ENCODE measurements around the gene IKZF4. TPM values are rescaled to one million over a fixed set of nuclear protein-coding genes. Genes with fewer than 3 reads are reported as not detected.

The IKZF4 gene
- total RNA-seq, 1 experiment from 2014 or later, result 7.3 TPM

DNA sequence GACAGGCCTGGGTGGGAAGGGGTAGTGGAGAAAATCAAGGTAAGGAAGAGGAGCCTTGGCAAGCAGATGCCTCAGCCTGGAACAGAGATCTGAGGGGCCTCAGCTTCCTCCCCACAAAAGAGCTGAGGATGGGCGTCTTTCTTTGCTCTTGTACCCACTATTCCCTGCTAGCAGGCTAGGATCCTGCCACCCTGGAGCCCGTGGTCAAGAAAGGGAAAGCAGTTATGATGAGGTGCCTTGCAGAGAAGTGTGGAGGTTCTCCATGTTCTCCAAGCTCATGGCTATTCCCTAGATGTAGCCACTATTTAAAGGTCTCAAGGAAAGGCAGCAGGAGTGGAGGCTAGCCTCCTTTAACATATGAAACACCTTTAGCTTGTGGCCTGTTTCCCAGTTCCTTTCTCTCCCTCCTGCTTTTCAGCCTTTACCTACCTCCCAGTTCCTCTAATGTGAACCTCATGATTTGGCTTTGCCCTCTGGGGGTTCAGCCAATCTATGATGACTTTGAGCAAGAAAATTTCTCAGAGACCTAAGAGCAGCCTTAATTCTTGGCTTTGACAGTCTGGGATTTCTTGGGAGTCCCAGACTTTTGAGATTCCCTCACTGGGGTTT, 1.1 kb downstream of the IKZF4 start:
- Mint-ChIP-seq H3K9me3 (ENCODE audit: low read depth, unreplicated experiment) (no peaks in the 10 kb centered on the region), H3K4me3 (ENCODE audit: low read depth, unreplicated experiment) (no peak overlapping the region), H3K27me3 (ENCODE audit: unreplicated experiment) (no peaks in the 10 kb centered on the region), H3K4me1 (ENCODE audit: low read depth, unreplicated experiment) (no peaks in the 10 kb centered on the region), H3K27ac (ENCODE audit: unreplicated experiment) (no peak overlapping the region), H3K36me3 (ENCODE audit: insufficient read depth, unreplicated experiment) (peaks cover 7% of the 10 kb centered on the region)
- BruUV-seq (replicated peaks), result no TSS peak
- TF ChIP-seq, protein P1, sequence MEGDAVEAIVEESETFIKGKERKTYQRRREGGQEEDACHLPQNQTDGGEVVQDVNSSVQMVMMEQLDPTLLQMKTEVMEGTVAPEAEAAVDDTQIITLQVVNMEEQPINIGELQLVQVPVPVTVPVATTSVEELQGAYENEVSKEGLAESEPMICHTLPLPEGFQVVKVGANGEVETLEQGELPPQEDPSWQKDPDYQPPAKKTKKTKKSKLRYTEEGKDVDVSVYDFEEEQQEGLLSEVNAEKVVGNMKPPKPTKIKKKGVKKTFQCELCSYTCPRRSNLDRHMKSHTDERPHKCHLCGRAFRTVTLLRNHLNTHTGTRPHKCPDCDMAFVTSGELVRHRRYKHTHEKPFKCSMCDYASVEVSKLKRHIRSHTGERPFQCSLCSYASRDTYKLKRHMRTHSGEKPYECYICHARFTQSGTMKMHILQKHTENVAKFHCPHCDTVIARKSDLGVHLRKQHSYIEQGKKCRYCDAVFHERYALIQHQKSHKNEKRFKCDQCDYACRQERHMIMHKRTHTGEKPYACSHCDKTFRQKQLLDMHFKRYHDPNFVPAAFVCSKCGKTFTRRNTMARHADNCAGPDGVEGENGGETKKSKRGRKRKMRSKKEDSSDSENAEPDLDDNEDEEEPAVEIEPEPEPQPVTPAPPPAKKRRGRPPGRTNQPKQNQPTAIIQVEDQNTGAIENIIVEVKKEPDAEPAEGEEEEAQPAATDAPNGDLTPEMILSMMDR (IDR thresholded peaks at IDR 0.05; ENCODE audit: unreplicated experiment), result no peak
- CTCF ChIA-PET, result no interaction called here
- no peak for DNase-seq
- intact Hi-C loops (cut with micrococcal nuclease; ENCODE audit: unreplicated experiment), result no loop called here

DNA sequence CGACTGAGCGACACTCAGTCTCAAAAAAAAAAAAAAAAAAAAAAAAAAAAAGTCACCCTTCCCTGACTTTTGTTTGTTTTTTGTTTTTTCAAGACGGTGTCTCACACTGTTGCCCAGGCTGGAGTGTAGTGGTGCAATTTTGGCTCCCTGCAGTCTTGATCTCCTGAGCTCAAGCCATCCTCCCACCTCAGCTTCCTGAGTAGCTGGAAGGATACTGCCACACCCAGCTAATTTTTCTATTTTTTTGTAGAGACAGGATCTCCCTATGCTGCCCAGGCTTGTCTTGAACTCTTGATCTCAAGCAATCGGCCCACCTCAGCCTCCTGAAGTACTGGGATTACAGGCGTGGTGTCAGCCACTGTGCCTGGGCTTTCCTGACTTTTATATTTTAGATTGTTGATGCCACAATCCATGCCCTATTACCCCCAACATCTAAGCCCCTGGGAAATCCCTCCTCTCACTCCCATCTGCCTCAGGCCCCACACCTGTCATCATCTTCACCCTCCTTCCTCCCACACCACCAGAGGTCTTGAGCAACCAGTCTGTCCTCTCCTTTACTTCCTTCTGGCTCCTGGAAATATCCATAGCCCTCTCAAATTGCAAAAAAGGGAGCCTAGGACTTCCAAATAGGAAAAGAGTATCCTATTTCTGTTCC, 7.8 kb downstream of the IKZF4 start:
- no peak overlapping the region for H3K27ac Mint-ChIP-seq (ENCODE audit: unreplicated experiment)
- H3K36me3 Mint-ChIP-seq (ENCODE audit: insufficient read depth, unreplicated experiment), result no peaks in the 10 kb centered on the region
- TF ChIP-seq, protein P1 (IDR thresholded peaks at IDR 0.05; ENCODE audit: unreplicated experiment), result no peak
- BruUV-seq (replicated peaks), result no TSS peak
- no peaks in the 10 kb centered on the region for H3K27me3 Mint-ChIP-seq (ENCODE audit: unreplicated experiment)
- peaks cover 16% of the 10 kb centered on the region for H3K4me1 Mint-ChIP-seq (ENCODE audit: low read depth, unreplicated experiment)
- H3K9me3 Mint-ChIP-seq (ENCODE audit: low read depth, unreplicated experiment), result no peaks in the 10 kb centered on the region
- CTCF ChIA-PET, result interaction anchor here (0.6 to 3.1 kb wide), 6 partner anchors 17 to 1425 kb away, joined by 3 to 46 read pairs (median 8); partner anchors contain the start of gene SUOX
- no peak overlapping the region for H3K4me3 Mint-ChIP-seq (ENCODE audit: low read depth, unreplicated experiment)
- intact Hi-C loops (cut with micrococcal nuclease; ENCODE audit: unreplicated experiment), result loop anchor here (1.0 to 5.0 kb wide), 3 partner anchors 32 to 290 kb away; partner anchors contain the start of gene DGKA
- DNase-seq, result no peak

DNA sequence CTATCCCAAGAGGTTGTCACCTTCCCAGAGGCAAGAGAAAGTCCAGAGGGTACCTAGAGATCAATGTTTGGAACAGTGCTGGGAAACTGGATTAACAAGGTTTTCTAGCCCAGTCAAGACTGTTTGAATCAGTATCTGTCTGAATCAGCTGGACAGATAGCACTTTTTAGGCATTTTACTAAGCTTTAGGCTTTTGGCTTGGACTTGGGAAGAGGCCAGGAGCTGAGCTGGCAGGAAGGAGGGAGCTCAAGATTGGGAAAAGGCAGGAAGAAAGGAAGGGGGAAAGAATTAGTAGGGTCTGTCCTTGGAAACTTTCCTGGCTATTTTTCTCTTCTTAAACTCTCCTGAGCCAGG, 8.3 kb downstream of the IKZF4 start:
- no peaks in the 10 kb centered on the region for H3K27me3 Mint-ChIP-seq (ENCODE audit: unreplicated experiment)
- CTCF ChIA-PET, result interaction anchor here (0.7 to 3.1 kb wide), 10 partner anchors 11 to 1426 kb away, joined by 3 to 46 read pairs (median 4); partner anchors contain the start of genes DNAJC14, RAB5B and SUOX
- no peaks in the 10 kb centered on the region for H3K9me3 Mint-ChIP-seq (ENCODE audit: low read depth, unreplicated experiment)
- H3K27ac Mint-ChIP-seq (ENCODE audit: unreplicated experiment), result no peak overlapping the region
- H3K36me3 Mint-ChIP-seq (ENCODE audit: insufficient read depth, unreplicated experiment), result no peaks in the 10 kb centered on the region
- no TSS peak for BruUV-seq (replicated peaks)
- DNase-seq, result no peak
- intact Hi-C loops (cut with micrococcal nuclease; ENCODE audit: unreplicated experiment), result loop anchor here (1.0 to 5.0 kb wide), 3 partner anchors 33 to 290 kb away; partner anchors contain the start of gene DGKA
- TF ChIP-seq, protein P1 (IDR thresholded peaks at IDR 0.05; ENCODE audit: unreplicated experiment), result no peak
- peaks cover 16% of the 10 kb centered on the region for H3K4me1 Mint-ChIP-seq (ENCODE audit: low read depth, unreplicated experiment)
- no peak overlapping the region for H3K4me3 Mint-ChIP-seq (ENCODE audit: low read depth, unreplicated experiment)

DNA sequence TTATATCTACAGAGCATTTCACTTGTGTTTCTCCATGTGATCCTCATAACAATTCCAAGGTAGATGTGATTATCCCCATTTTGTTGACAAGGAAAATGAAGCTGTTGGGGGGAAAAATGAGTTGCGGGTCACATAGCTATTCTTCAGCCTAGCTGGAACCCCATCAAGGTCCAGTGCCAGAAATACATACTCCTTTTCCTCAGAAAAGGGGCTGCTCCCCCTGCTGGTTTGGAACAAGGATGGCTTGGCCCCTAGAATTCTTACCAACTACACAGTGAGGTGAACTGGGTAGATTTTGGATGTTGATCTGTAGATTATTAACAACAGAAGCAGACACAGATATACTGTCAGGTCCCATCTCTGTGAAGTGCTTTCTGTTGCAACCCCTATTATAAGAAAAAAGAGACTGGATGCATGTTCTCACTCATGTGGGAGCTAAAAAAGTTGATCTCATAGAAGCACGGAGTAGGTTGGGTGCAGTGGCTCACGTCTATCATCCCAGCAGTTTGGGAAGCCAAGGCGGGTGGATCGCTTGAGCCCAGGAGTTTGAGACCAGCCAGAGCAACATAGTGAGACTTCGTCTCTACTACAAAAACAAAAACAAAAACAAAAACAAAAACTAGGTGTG, 8.9 kb downstream of the IKZF4 start:
- Mint-ChIP-seq H3K9me3 (ENCODE audit: low read depth, unreplicated experiment) (no peaks in the 10 kb centered on the region), H3K4me1 (ENCODE audit: low read depth, unreplicated experiment) (peaks cover 16% of the 10 kb centered on the region), H3K27ac (ENCODE audit: unreplicated experiment) (no peak overlapping the region), H3K4me3 (ENCODE audit: low read depth, unreplicated experiment) (no peak overlapping the region), H3K36me3 (ENCODE audit: insufficient read depth, unreplicated experiment) (peaks cover 2% of the 10 kb centered on the region), H3K27me3 (ENCODE audit: unreplicated experiment) (no peaks in the 10 kb centered on the region)
- CTCF ChIA-PET, result interaction anchor here (0.7 to 3.1 kb wide), 9 partner anchors 11 to 291 kb away, joined by 3 to 46 read pairs (median 5); partner anchors contain the start of genes DNAJC14, RAB5B and SUOX
- TF ChIP-seq, protein P1 (IDR thresholded peaks at IDR 0.05; ENCODE audit: unreplicated experiment), result peak; percentile 74
- intact Hi-C loops (cut with micrococcal nuclease; ENCODE audit: unreplicated experiment), result loop anchor here (1.0 to 5.0 kb wide), 3 partner anchors 33 to 291 kb away; partner anchors contain the start of gene DGKA
- BruUV-seq (replicated peaks), result no TSS peak
- DNase-seq, result peak; percentile 78

Measured in Calu3 (cell line).